Measurements from ENCODE around the gene ELL2. TPM values are rescaled to one million over a fixed set of nuclear protein-coding genes. Genes with fewer than 3 reads are reported as not detected.

ELL2 gene
- total and polyA plus RNA-seq, 9 of the 15 experiments (the other 6 are each of a cell fraction or from before 2014, with no cell fraction given): 4.3 to 18.3 (median 14.5) TPM

- POLR2A ChIA-PET: interaction anchor here (0.6 to 2.2 kb wide), 3 partner anchors 9 to 12 kb away, joined by 3 to 7 read pairs (median 4); no protein-coding TSS in a partner anchor
- H3K9me1 ChIP-seq (ENCODE audit: control insufficient read depth, insufficient read depth, low read length): no peaks in the 10 kb centered on the region
- intact Hi-C loops (cut with micrococcal nuclease) (no loop called here), in situ Hi-C loops (cut with MboI) (no loop called here)
- peaks cover 3 to 40% of the 10 kb centered on the region in 2 experiments; a peak in 3 of 5 replicates for H3K4me1 ChIP-seq (replicated peaks in 1 of 2; ENCODE audit: control insufficient read depth in 2 of 2, insufficient read depth in 2 of 2, low read length in 2 of 2)
- no TSS peak for BruUV-seq (replicated peaks)
- no peak overlapping the region for H3K9ac ChIP-seq (ENCODE audit: insufficient read depth in 1 of 2, low read depth in 2 of 2, low read length in 2 of 2)
- H2AFZ ChIP-seq (ENCODE audit: low read depth, low read length): no peak overlapping the region
- no peak overlapping the region for H3K4me3 ChIP-seq
- FAIRE-seq: no peak
- 0 out of 2 replicates have a peak, but pooled peaks cover 2% of the 10 kb centered on the region for H4K20me1 ChIP-seq (replicated peaks; ENCODE audit: control insufficient read depth, insufficient read depth, low read length)
- H3K27ac ChIP-seq (ENCODE audit: extremely low read depth, low read depth, low read length): peak overlapping the region; percentile 22; the same call in 1 of the 3 replicates
- no peaks in the 10 kb centered on the region for H3K9me3 ChIP-seq (replicated peaks; ENCODE audit: control insufficient read depth, insufficient read depth, low read depth, low read length)
- no peaks in the 10 kb centered on the region for H3K27me3 ChIP-seq (ENCODE audit: control insufficient read depth in 2 of 2, insufficient read depth in 2 of 2, low read length in 2 of 2)
- TF ChIP-seq SMARCA4 (IDR thresholded peaks at IDR 0.05): 0 out of 2 replicates have a peak, but pooled peaks have one; percentile 12
- TF ChIP-seq SPI1 (IDR thresholded peaks at IDR 0.05; ENCODE audit: borderline replicate concordance, low read depth, low read length): peak; percentile 65; the same call in 1 of the 2 replicates
- TF ChIP-seq, protein P1, sequence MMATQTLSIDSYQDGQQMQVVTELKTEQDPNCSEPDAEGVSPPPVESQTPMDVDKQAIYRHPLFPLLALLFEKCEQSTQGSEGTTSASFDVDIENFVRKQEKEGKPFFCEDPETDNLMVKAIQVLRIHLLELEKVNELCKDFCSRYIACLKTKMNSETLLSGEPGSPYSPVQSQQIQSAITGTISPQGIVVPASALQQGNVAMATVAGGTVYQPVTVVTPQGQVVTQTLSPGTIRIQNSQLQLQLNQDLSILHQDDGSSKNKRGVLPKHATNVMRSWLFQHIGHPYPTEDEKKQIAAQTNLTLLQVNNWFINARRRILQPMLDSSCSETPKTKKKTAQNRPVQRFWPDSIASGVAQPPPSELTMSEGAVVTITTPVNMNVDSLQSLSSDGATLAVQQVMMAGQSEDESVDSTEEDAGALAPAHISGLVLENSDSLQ (IDR thresholded peaks at IDR 0.05): peak; percentile 14; the same call in 1 of the 2 replicates
- no peak for TF ChIP-seq CXXC5 (CRISPR knock-in tag; IDR thresholded peaks at IDR 0.05)
- no peak overlapping the region for H3K4me2 ChIP-seq (ENCODE audit: insufficient read depth, low read length)
- no peak for ATAC-seq
- DNase-seq (ENCODE audit: extremely low read depth in 1 of 4, low spot score in 3 of 4): no peak
- WGBS (ENCODE audit: insufficient coverage, low coverage, missing lambda C conversion rate): 86% methylated on average over 1 of the region's 1 CpG
- peaks cover 72% of the 10 kb centered on the region for H3K79me2 ChIP-seq (ENCODE audit: control insufficient read depth, insufficient read depth, low read length)
- no peaks in the 10 kb centered on the region for H3K36me3 ChIP-seq (ENCODE audit: control insufficient read depth, insufficient read depth, low read length)
- CTCF ChIA-PET (ENCODE audit: low intra/inter-chr PET ratio): no interaction called here
These were observed 15.2 kb downstream of the ELL2 start for GRCh38 chr5:95946451-95946850.

GRCh38 chr5:95942968-95943367, 18.7 kb downstream of the ELL2 start:
- Histone ChIP-seq H3K4me1 (replicated peaks in 1 of 2; ENCODE audit: control insufficient read depth in 2 of 2, insufficient read depth in 2 of 2, low read length in 2 of 2) (peaks cover 4 to 55% of the 10 kb centered on the region in 2 experiments; a peak in 4 of 5 replicates), H3K79me2 (ENCODE audit: control insufficient read depth, insufficient read depth, low read length) (peaks cover 66% of the 10 kb centered on the region), H2AFZ (ENCODE audit: low read depth, low read length) (no peak overlapping the region), H3K9ac (ENCODE audit: insufficient read depth in 1 of 2, low read depth in 2 of 2, low read length in 2 of 2) (no peak overlapping the region), H3K4me3 (no peak overlapping the region), H3K9me3 (replicated peaks; ENCODE audit: control insufficient read depth, insufficient read depth, low read depth, low read length) (no peaks in the 10 kb centered on the region), H3K36me3 (ENCODE audit: control insufficient read depth, insufficient read depth, low read length) (no peaks in the 10 kb centered on the region), H3K4me2 (ENCODE audit: insufficient read depth, low read length) (no peak overlapping the region), H3K9me1 (ENCODE audit: control insufficient read depth, insufficient read depth, low read length) (no peaks in the 10 kb centered on the region), H3K27me3 (ENCODE audit: control insufficient read depth in 2 of 2, insufficient read depth in 2 of 2, low read length in 2 of 2) (no peaks in the 10 kb centered on the region), H3K27ac (ENCODE audit: extremely low read depth, low read depth, low read length) (no peak overlapping the region), H4K20me1 (replicated peaks; ENCODE audit: control insufficient read depth, insufficient read depth, low read length) (0 out of 2 replicates have a peak, but pooled peaks cover 2% of the 10 kb centered on the region)
- intact Hi-C loops (cut with micrococcal nuclease) (no loop called here), in situ Hi-C loops (cut with MboI) (no loop called here)
- DNase-seq (ENCODE audit: extremely low read depth in 1 of 4, low spot score in 3 of 4): no peak
- no peak for FAIRE-seq
- CTCF ChIA-PET (ENCODE audit: low intra/inter-chr PET ratio): interaction anchor here (0.6 kb wide), 1 partner anchor 52 kb away, joined by 3 read pairs; no protein-coding TSS in a partner anchor
- no TSS peak for BruUV-seq (replicated peaks)
- POLR2A ChIA-PET: interaction anchor here (1.0 to 1.6 kb wide), 5 partner anchors 10 to 30 kb away, joined by 3 to 5 read pairs (median 4); partner anchors contain the start of gene ELL2
- no peak for ATAC-seq
- WGBS (ENCODE audit: insufficient coverage, low coverage, missing lambda C conversion rate): 100% methylated on average over 2 of the region's 2 CpGs
- no peak for TF ChIP-seq XRCC5 (IDR thresholded peaks at IDR 0.05; ENCODE audit: low read depth, low read length)
- no peak for TF ChIP-seq ZNF655 (CRISPR knock-in tag; IDR thresholded peaks at IDR 0.05)
- TF ChIP-seq, protein P2, sequence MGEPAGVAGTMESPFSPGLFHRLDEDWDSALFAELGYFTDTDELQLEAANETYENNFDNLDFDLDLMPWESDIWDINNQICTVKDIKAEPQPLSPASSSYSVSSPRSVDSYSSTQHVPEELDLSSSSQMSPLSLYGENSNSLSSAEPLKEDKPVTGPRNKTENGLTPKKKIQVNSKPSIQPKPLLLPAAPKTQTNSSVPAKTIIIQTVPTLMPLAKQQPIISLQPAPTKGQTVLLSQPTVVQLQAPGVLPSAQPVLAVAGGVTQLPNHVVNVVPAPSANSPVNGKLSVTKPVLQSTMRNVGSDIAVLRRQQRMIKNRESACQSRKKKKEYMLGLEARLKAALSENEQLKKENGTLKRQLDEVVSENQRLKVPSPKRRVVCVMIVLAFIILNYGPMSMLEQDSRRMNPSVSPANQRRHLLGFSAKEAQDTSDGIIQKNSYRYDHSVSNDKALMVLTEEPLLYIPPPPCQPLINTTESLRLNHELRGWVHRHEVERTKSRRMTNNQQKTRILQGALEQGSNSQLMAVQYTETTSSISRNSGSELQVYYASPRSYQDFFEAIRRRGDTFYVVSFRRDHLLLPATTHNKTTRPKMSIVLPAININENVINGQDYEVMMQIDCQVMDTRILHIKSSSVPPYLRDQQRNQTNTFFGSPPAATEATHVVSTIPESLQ (CRISPR knock-in tag; IDR thresholded peaks at IDR 0.05): no peak
- no peak for TF ChIP-seq DPF2 (IDR thresholded peaks at IDR 0.05)
- TF ChIP-seq, protein P3, sequence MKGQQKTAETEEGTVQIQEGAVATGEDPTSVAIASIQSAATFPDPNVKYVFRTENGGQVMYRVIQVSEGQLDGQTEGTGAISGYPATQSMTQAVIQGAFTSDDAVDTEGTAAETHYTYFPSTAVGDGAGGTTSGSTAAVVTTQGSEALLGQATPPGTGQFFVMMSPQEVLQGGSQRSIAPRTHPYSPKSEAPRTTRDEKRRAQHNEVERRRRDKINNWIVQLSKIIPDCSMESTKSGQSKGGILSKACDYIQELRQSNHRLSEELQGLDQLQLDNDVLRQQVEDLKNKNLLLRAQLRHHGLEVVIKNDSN (CRISPR knock-in tag; IDR thresholded peaks at IDR 0.05): no peak
- TF ChIP-seq BCOR (IDR thresholded peaks at IDR 0.05): peak; percentile 49; the same call in 1 of the 2 replicates
- no peak for TF ChIP-seq SMARCE1 (IDR thresholded peaks at IDR 0.05)

Measured in K562 (cell line).